ENCODE data around the gene UBE4B. TPM values are rescaled to one million over a fixed set of nuclear protein-coding genes. Genes with fewer than 3 reads are reported as not detected.

Gene UBE4B
- polyA plus RNA-seq, 1 experiment, result 18.2 TPM

- POLR2A ChIA-PET, result no interaction called here
- no peak overlapping the region for H3K4me3 ChIP-seq (ENCODE audit: low read depth, low read length)
- DNase-seq (ENCODE audit: low read depth), result no peak
- no peaks in the 10 kb centered on the region; the same call in 1 of the 2 replicates for H3K36me3 ChIP-seq (ENCODE audit: control insufficient read depth, insufficient read depth, low read length)
- TF ChIP-seq CTCF (IDR thresholded peaks at IDR 0.05; ENCODE audit: insufficient read depth, low read depth, low read length), result no peak
- CTCF ChIA-PET, result no interaction called here
- no peaks in the 10 kb centered on the region for H3K27me3 ChIP-seq (ENCODE audit: control insufficient read depth, insufficient read depth, low read length)
These were observed 80.7 kb downstream of the UBE4B start for GRCh38 chr1:10113501-10113900.

DNA sequence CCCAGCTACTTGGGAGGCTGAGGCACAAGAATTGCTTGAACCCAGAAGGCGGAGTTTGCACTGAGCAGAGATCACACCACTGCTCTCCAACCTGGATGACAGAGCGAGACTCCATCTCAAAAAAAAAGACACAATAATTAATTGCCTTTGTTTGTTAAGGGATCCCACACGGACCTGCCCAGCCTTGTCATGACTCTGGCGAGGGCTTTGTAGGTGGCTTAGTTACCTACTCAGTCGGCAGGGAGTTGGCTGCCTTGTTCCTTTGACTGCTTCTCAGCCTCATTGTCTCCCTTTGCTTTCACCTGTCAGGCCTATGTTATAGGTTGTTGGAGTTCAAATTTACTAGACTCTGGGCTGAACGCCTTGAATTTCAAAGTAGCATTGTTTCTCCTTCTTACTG, 82.0 kb downstream of the UBE4B start:
- CTCF ChIA-PET, result no interaction called here
- POLR2A ChIA-PET, result no interaction called here
- no peak for TF ChIP-seq CTCF (IDR thresholded peaks at IDR 0.05; ENCODE audit: insufficient read depth, low read depth, low read length)

GRCh38 chr1:10117132-10117531, 84.4 kb downstream of the UBE4B start:
- CTCF ChIA-PET, result no interaction called here
- TF ChIP-seq CTCF (IDR thresholded peaks at IDR 0.05; ENCODE audit: insufficient read depth, low read depth, low read length), result no peak
- POLR2A ChIA-PET, result no interaction called here
- no peak for DNase-seq (ENCODE audit: low read depth)
- Histone ChIP-seq H3K36me3 (ENCODE audit: control insufficient read depth, insufficient read depth, low read length) (peaks cover 5% of the 10 kb centered on the region), H3K27me3 (ENCODE audit: control insufficient read depth, insufficient read depth, low read length) (no peaks in the 10 kb centered on the region), H3K4me3 (ENCODE audit: low read depth, low read length) (no peak overlapping the region)

More for the DNA sequence above, 82.0 kb downstream of the UBE4B start:
- peaks cover 3% of the 10 kb centered on the region; the same call in 1 of the 2 replicates for H3K36me3 ChIP-seq (ENCODE audit: control insufficient read depth, insufficient read depth, low read length)
- no peak overlapping the region for H3K4me3 ChIP-seq (ENCODE audit: low read depth, low read length)
- DNase-seq (ENCODE audit: low read depth), result no peak
- no peaks in the 10 kb centered on the region for H3K27me3 ChIP-seq (ENCODE audit: control insufficient read depth, insufficient read depth, low read length)

- CTCF ChIA-PET, result no interaction called here
- no peak for TF ChIP-seq CTCF (IDR thresholded peaks at IDR 0.05; ENCODE audit: insufficient read depth, low read depth, low read length)
- POLR2A ChIA-PET, result no interaction called here
These were observed 85.1 kb downstream of the UBE4B start for GRCh38 chr1:10117865-10118264.

DNA sequence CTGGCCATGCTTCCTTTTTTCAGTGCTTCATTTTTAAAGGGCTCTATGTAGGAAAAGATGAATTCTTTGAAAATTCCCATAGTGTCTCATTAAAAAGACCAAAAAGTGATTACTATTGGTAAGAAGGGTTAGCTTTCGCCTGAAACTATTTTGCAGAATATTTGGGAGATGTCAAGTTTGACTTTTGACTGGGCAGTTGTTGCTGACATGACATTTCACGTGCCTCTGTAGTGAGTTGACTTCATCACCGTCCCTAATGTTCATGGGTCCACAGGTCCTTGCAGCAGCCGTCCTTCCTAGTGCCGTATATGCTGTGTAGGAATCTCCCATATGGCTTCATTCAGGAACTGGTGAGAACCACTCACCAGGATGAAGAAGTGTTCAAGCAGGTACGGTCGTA, 88.9 kb downstream of the UBE4B start:
- no peaks in the 10 kb centered on the region for H3K27me3 ChIP-seq (ENCODE audit: control insufficient read depth, insufficient read depth, low read length)
- DNase-seq (ENCODE audit: low read depth), result no peak
- H3K36me3 ChIP-seq (ENCODE audit: control insufficient read depth, insufficient read depth, low read length), result peaks cover 5% of the 10 kb centered on the region
- CTCF ChIA-PET, result no interaction called here
- POLR2A ChIA-PET, result no interaction called here
- no peak overlapping the region for H3K4me3 ChIP-seq (ENCODE audit: low read depth, low read length)
- no peak for TF ChIP-seq CTCF (IDR thresholded peaks at IDR 0.05; ENCODE audit: insufficient read depth, low read depth, low read length)

More at GRCh38 chr1:10117865-10118264, 85.1 kb downstream of the UBE4B start:
- H3K36me3 ChIP-seq (ENCODE audit: control insufficient read depth, insufficient read depth, low read length), result peaks cover 5% of the 10 kb centered on the region
- no peak for DNase-seq (ENCODE audit: low read depth)
- H3K4me3 ChIP-seq (ENCODE audit: low read depth, low read length), result no peak overlapping the region
- no peaks in the 10 kb centered on the region for H3K27me3 ChIP-seq (ENCODE audit: control insufficient read depth, insufficient read depth, low read length)
